Measurements from ENCODE around the gene VDAC2.

DNA sequence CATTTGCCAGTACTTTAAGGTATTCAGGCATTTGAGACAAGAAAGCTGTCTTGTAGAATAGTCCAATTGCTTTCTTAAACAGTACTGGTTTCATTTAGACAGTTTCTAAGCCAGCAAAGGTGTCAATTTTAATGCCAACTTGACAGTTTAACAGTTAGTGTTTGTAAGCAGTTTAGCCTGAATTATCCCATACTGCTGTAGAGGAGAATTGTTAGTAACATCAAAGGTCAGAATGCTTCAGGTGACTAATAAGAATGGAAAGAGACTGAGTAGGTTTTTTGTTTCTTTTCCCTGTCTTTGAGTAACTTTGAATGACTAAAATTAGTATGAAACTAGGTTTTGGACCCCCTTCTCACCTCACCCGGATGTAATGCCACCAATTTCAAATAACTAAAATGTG lies 29.5 kb upstream of the VDAC2 start:
- TF ChIP-seq, protein P1, sequence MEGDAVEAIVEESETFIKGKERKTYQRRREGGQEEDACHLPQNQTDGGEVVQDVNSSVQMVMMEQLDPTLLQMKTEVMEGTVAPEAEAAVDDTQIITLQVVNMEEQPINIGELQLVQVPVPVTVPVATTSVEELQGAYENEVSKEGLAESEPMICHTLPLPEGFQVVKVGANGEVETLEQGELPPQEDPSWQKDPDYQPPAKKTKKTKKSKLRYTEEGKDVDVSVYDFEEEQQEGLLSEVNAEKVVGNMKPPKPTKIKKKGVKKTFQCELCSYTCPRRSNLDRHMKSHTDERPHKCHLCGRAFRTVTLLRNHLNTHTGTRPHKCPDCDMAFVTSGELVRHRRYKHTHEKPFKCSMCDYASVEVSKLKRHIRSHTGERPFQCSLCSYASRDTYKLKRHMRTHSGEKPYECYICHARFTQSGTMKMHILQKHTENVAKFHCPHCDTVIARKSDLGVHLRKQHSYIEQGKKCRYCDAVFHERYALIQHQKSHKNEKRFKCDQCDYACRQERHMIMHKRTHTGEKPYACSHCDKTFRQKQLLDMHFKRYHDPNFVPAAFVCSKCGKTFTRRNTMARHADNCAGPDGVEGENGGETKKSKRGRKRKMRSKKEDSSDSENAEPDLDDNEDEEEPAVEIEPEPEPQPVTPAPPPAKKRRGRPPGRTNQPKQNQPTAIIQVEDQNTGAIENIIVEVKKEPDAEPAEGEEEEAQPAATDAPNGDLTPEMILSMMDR (tag by site-specific recombination; IDR thresholded peaks at IDR 0.05): no peak
- TF ChIP-seq GFI1B (tag by site-specific recombination; IDR thresholded peaks at IDR 0.05) (no peak), OSR2 (tag by site-specific recombination; IDR thresholded peaks at IDR 0.05) (no peak), ZFP3 (tag by site-specific recombination; IDR thresholded peaks at IDR 0.05; ENCODE audit: low read depth) (no peak)
- TF ChIP-seq, protein P2, sequence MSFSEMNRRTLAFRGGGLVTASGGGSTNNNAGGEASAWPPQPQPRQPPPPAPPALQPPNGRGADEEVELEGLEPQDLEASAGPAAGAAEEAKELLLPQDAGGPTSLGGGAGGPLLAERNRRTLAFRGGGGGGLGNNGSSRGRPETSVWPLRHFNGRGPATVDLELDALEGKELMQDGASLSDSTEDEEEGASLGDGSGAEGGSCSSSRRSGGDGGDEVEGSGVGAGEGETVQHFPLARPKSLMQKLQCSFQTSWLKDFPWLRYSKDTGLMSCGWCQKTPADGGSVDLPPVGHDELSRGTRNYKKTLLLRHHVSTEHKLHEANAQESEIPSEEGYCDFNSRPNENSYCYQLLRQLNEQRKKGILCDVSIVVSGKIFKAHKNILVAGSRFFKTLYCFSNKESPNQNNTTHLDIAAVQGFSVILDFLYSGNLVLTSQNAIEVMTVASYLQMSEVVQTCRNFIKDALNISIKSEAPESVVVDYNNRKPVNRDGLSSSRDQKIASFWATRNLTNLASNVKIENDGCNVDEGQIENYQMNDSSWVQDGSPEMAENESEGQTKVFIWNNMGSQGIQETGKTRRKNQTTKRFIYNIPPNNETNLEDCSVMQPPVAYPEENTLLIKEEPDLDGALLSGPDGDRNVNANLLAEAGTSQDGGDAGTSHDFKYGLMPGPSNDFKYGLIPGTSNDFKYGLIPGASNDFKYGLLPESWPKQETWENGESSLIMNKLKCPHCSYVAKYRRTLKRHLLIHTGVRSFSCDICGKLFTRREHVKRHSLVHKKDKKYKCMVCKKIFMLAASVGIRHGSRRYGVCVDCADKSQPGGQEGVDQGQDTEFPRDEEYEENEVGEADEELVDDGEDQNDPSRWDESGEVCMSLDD (tag by site-specific recombination; IDR thresholded peaks at IDR 0.05): no peak
- TF ChIP-seq, protein P3, sequence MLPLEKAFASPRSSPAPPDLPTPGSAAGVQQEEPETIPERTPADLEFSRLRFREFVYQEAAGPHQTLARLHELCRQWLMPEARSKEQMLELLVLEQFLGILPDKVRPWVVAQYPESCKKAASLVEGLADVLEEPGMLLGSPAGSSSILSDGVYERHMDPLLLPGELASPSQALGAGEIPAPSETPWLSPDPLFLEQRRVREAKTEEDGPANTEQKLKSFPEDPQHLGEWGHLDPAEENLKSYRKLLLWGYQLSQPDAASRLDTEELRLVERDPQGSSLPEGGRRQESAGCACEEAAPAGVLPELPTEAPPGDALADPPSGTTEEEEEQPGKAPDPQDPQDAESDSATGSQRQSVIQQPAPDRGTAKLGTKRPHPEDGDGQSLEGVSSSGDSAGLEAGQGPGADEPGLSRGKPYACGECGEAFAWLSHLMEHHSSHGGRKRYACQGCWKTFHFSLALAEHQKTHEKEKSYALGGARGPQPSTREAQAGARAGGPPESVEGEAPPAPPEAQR (tag by site-specific recombination; IDR thresholded peaks at IDR 0.05): no peak
